ENCODE results near the gene AVP.

Gene AVP, protein sequence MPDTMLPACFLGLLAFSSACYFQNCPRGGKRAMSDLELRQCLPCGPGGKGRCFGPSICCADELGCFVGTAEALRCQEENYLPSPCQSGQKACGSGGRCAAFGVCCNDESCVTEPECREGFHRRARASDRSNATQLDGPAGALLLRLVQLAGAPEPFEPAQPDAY

DNA sequence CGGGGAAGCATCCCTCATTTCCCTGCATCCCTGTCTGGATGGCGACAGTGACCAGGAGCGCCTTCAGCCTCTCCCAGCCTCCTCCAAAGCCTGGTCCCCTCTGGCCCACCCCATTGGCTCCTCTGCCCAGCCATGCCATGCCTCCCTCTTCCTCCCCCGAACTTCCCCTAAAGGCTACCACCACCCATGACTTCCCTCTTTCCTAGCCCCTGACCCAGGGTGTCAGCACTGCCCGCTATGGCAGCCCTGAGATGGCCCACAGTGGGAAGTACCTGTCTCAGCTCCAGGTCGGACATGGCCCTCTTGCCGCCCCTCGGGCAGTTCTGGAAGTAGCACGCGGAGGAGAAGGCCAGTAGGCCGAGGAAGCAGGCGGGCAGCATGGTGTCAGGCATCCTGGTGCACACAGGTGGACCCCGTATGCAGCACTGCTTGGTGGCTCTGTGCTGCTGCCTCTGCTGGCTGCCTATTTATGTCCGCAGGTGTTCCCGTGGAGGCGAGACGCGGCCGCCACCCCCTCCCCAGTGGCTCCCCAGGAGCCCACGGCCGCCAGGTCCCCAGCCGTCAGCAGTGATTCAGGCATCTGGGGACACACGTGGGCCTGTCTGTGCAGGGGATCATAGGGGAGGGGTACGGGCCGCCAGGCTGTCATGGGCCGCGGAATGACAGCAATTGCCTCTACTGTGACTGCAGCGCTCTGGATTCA is at the start of gene AVP:
Gene AVP, minus strand, starts transcription at position 442 of the 703 bp plus-strand sequence. Its CDS starts 50 bp downstream, at position 392.
- no peak within 1 kb of the TSS for H3K9ac ChIP-seq
- H3K27ac ChIP-seq: no peak within 1 kb of the TSS
- no peaks in the 10 kb centered on the region for H3K27me3 ChIP-seq (ENCODE audit: insufficient read depth, low read depth)
- TF ChIP-seq, protein P1, sequence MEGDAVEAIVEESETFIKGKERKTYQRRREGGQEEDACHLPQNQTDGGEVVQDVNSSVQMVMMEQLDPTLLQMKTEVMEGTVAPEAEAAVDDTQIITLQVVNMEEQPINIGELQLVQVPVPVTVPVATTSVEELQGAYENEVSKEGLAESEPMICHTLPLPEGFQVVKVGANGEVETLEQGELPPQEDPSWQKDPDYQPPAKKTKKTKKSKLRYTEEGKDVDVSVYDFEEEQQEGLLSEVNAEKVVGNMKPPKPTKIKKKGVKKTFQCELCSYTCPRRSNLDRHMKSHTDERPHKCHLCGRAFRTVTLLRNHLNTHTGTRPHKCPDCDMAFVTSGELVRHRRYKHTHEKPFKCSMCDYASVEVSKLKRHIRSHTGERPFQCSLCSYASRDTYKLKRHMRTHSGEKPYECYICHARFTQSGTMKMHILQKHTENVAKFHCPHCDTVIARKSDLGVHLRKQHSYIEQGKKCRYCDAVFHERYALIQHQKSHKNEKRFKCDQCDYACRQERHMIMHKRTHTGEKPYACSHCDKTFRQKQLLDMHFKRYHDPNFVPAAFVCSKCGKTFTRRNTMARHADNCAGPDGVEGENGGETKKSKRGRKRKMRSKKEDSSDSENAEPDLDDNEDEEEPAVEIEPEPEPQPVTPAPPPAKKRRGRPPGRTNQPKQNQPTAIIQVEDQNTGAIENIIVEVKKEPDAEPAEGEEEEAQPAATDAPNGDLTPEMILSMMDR (conservative IDR thresholded peaks at IDR 0.05; ENCODE audit: low read depth, low read length): no peak
- no peak within 1 kb of the TSS for H3K4me2 ChIP-seq
- H3K79me2 ChIP-seq (ENCODE audit: insufficient read depth, low read depth): no peaks in the 10 kb centered on the region
- H3K36me3 ChIP-seq (ENCODE audit: insufficient read depth): no peaks in the 10 kb centered on the region
- no peak within 1 kb of the TSS for H3K4me3 ChIP-seq (IDR thresholded peaks at IDR 0.05; ENCODE audit: insufficient read depth, low read depth, low read length)
- no peaks in the 10 kb centered on the region for H3K4me1 ChIP-seq (ENCODE audit: low read depth, poor library complexity, severe bottlenecking)
- no peak within 1 kb of the TSS for H2AFZ ChIP-seq (ENCODE audit: low read depth)
- no peaks in the 10 kb centered on the region for H4K20me1 ChIP-seq (ENCODE audit: insufficient read depth)

DNA sequence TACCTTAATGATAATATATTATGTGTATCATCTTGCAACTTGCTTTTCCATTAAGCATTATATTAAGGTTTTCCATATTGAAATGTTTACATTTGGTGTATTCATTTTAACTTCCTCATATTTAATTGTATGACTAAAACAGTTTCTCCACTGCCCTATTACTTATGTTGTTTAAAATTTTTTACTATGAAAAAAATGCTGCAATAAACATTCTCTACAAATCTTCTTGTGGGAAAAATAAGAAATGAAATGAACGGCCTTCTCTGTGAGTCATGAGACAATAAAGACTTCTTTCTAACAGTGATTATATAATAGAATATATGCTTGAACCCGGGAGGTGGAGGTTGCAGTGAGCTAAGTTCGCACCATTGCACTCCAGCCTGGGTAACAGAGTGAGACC is 49.6 kb upstream of the AVP start:
- Histone ChIP-seq H3K4me3 (IDR thresholded peaks at IDR 0.05; ENCODE audit: insufficient read depth, low read depth, low read length) (no peak overlapping the region), H4K20me1 (ENCODE audit: insufficient read depth) (no peaks in the 10 kb centered on the region), H3K79me2 (ENCODE audit: insufficient read depth, low read depth) (no peaks in the 10 kb centered on the region), H3K4me2 (no peak overlapping the region), H3K9ac (no peak overlapping the region), H2AFZ (ENCODE audit: low read depth) (no peak overlapping the region), H3K36me3 (ENCODE audit: insufficient read depth) (no peaks in the 10 kb centered on the region), H3K4me1 (ENCODE audit: low read depth, poor library complexity, severe bottlenecking) (no peaks in the 10 kb centered on the region), H3K27ac (no peak overlapping the region), H3K27me3 (ENCODE audit: insufficient read depth, low read depth) (no peaks in the 10 kb centered on the region)
- TF ChIP-seq, protein P1 (conservative IDR thresholded peaks at IDR 0.05; ENCODE audit: low read depth, low read length): no peak

DNA sequence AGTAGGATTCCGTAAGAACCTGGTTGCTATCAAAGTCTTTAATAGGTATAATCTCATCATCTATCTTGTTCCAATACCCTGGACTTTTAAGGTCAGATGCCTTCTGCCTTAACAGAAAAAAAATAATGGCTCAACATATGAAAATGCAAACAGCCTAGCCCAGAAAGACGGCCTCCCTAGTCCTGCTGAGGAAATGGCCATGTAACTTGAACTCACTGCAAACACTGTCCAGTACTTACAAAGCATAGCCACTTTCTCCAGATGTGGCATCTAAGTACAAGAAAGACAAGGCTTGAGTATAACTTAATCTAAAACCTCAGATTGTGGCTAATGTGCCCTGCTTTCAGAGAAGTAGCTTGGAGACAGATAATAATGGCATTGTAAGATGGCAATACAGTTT is 48.6 kb upstream of the AVP start:
- H3K4me1 ChIP-seq (ENCODE audit: low read depth, poor library complexity, severe bottlenecking): no peaks in the 10 kb centered on the region
- H3K36me3 ChIP-seq (ENCODE audit: insufficient read depth): no peaks in the 10 kb centered on the region
- H3K27ac ChIP-seq: no peak overlapping the region
- H4K20me1 ChIP-seq (ENCODE audit: insufficient read depth): no peaks in the 10 kb centered on the region
- TF ChIP-seq, protein P1 (conservative IDR thresholded peaks at IDR 0.05; ENCODE audit: low read depth, low read length): no peak
- H3K4me3 ChIP-seq (IDR thresholded peaks at IDR 0.05; ENCODE audit: insufficient read depth, low read depth, low read length): no peak overlapping the region
- H2AFZ ChIP-seq (ENCODE audit: low read depth): no peak overlapping the region
- no peaks in the 10 kb centered on the region for H3K27me3 ChIP-seq (ENCODE audit: insufficient read depth, low read depth)
- H3K79me2 ChIP-seq (ENCODE audit: insufficient read depth, low read depth): no peaks in the 10 kb centered on the region
- no peak overlapping the region for H3K4me2 ChIP-seq
- H3K9ac ChIP-seq: no peak overlapping the region

DNA sequence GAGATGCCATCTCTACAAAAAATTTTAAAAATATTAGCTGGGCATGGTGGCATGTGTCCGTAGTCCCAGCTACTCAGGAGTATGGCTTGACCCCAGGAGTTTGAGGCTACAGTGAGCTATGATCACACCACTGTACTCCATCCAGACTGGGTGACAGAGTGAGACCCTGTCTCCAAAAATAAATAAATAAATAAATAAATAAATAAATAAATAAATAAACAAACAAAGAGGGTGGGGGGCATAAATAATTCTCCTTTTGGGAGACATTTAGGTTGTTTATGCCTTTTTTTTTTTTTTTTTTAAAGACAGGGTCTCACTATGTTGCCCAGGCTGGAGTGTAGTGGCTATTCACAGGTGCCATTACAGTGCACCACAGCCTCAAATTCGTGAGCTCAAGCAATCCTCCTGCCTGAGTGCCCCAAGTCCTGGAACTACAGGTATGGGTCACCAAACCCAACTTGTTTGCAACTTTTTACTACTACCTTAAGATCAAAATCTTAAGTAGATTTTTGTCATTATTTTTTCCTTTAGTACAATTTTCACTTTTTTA is 45.6 kb upstream of the AVP start:
- no peaks in the 10 kb centered on the region for H3K36me3 ChIP-seq (ENCODE audit: insufficient read depth)
- H3K4me2 ChIP-seq: no peak overlapping the region
- TF ChIP-seq, protein P1 (conservative IDR thresholded peaks at IDR 0.05; ENCODE audit: low read depth, low read length): no peak
- H3K79me2 ChIP-seq (ENCODE audit: insufficient read depth, low read depth): no peaks in the 10 kb centered on the region
- H3K27me3 ChIP-seq (ENCODE audit: insufficient read depth, low read depth): no peaks in the 10 kb centered on the region
- no peak overlapping the region for H3K27ac ChIP-seq
- H3K4me3 ChIP-seq (IDR thresholded peaks at IDR 0.05; ENCODE audit: insufficient read depth, low read depth, low read length): no peak overlapping the region
- H3K4me1 ChIP-seq (ENCODE audit: low read depth, poor library complexity, severe bottlenecking): no peaks in the 10 kb centered on the region
- H4K20me1 ChIP-seq (ENCODE audit: insufficient read depth): no peaks in the 10 kb centered on the region
- no peak overlapping the region for H2AFZ ChIP-seq (ENCODE audit: low read depth)
- no peak overlapping the region for H3K9ac ChIP-seq
